HEK293 (cell line): ENCODE results near the gene SLC7A6.

Source experiments
- CTCF ChIA-PET: fragments of 350-600 bp; formaldehyde crosslinking; extraction: SDS; loops from one replicate; lab custom pipeline; 2021; ENCODE audit warnings: antibody characterized with exemption; lab: Yijun Ruan, JAX
- POLR2A ChIA-PET: fragments of 300-600 bp; formaldehyde crosslinking; extraction: SDS; loops from one replicate; lab custom pipeline; 2020; ENCODE audit warnings: antibody characterized with exemption, inconsistent platforms; lab: Yijun Ruan, JAX
- H3K27ac ChIP-seq: fragments of 200-500 bp; sonication (Bioruptor generic); 2 replicates; pipeline ENCODE4 v1.5.1; 2014; ENCODE audit warnings: low read depth, low read length, control low read depth, inconsistent platforms; ENCODE audit errors: extremely low read depth
- H3K36me3 ChIP-seq, 2 experiments: fragments of 200-500 bp in 1 of 2; sonication (Bioruptor generic) in 1 of 2; 1 replicate in 1 of 2; 2 replicates in 1 of 2; pipeline ENCODE4 v1.5.1; 2014 to 2017; ENCODE audit warnings: inconsistent platforms in 2 of 2, low read length in 2 of 2; ENCODE audit not compliant: control insufficient read depth in 2 of 2, insufficient read depth in 1 of 2
- H3K4me1 ChIP-seq: fragments of 200-500 bp; sonication (Bioruptor generic); 2 replicates; pipeline ENCODE4 v1.5.1; 2014; ENCODE audit warnings: mild to moderate bottlenecking, low read length, inconsistent platforms; ENCODE audit not compliant: control insufficient read depth, insufficient read depth
- H3K4me3 ChIP-seq: 2 replicates; pipeline ENCODE4 v1.5.1; 2011; ENCODE audit warnings: low read depth, mild to moderate bottlenecking, control low read depth, low read length, moderate library complexity
- H3K9me3 ChIP-seq: fragments of 200-500 bp; sonication (Bioruptor generic); 2 replicates; pipeline ENCODE4 v1.5.1; 2014; ENCODE audit warnings: low read depth, low read length, inconsistent platforms; ENCODE audit not compliant: control insufficient read depth, insufficient read depth
- BCL11A ChIP-seq: fragments of 450-650 bp; formaldehyde crosslinking; IDR thresholded peaks from 2 replicates; pipeline ENCODE4 v1.5.1; 2016; ENCODE audit warnings: low read depth, missing biosample characterization, missing genetic modification characterization
- HOXA7 ChIP-seq: sonication (generic); formaldehyde crosslinking; IDR thresholded peaks from 2 replicates; pipeline ENCODE4 v1.8.1; 2022; ENCODE audit warnings: missing genetic modification reagents, borderline replicate concordance
- KLF7 ChIP-seq: fragments of 450-650 bp; formaldehyde crosslinking; IDR thresholded peaks from 2 replicates; pipeline ENCODE4 v1.5.1; 2016; ENCODE audit warnings: missing biosample characterization, missing genetic modification characterization, borderline replicate concordance
- KLF8 ChIP-seq: fragments of 450-650 bp; formaldehyde crosslinking; IDR thresholded peaks from 2 replicates; pipeline ENCODE4 v1.5.1; 2016; ENCODE audit warnings: missing biosample characterization, missing genetic modification characterization
- ZNF155 ChIP-seq: fragments of 450-650 bp; formaldehyde crosslinking; IDR thresholded peaks from 2 replicates; pipeline ENCODE4 v1.5.1; 2016; ENCODE audit warnings: missing biosample characterization, missing genetic modification characterization
- ZNF174 ChIP-seq: fragments of 450-650 bp; formaldehyde crosslinking; IDR thresholded peaks from 2 replicates; pipeline ENCODE4 v1.5.0; 2017; ENCODE audit warnings: missing biosample characterization, mild to moderate bottlenecking, missing genetic modification characterization
- ZNF175 ChIP-seq: fragments of 450-650 bp; formaldehyde crosslinking; IDR thresholded peaks from 2 replicates; pipeline ENCODE4 v1.5.1; 2016; ENCODE audit warnings: missing biosample characterization, missing genetic modification characterization
- ZNF221 ChIP-seq: fragments of 450-650 bp; formaldehyde crosslinking; IDR thresholded peaks from 2 replicates; pipeline ENCODE4 v1.5.1; 2017; ENCODE audit warnings: missing biosample characterization, missing genetic modification characterization, borderline replicate concordance
- ZNF23 ChIP-seq: fragments of 450-650 bp; formaldehyde crosslinking; IDR thresholded peaks from 2 replicates; pipeline ENCODE4 v1.5.1; 2016; ENCODE audit warnings: missing biosample characterization, missing genetic modification characterization, borderline replicate concordance
- ZNF239 ChIP-seq: fragments of 450-650 bp; formaldehyde crosslinking; IDR thresholded peaks from 2 replicates; pipeline ENCODE4 v1.5.1; 2016; ENCODE audit warnings: missing biosample characterization, missing genetic modification characterization
- ZNF335 ChIP-seq: fragments of 450-650 bp; formaldehyde crosslinking; conservative IDR thresholded peaks from 2 replicates; pipeline ENCODE4 v1.5.1; 2016; ENCODE audit warnings: missing biosample characterization, missing genetic modification characterization
- ZNF416 ChIP-seq: fragments of 450-650 bp; formaldehyde crosslinking; IDR thresholded peaks from 2 replicates; pipeline ENCODE4 v1.5.1; 2016; ENCODE audit warnings: missing biosample characterization, missing genetic modification characterization
- ZNF433 ChIP-seq: fragments of 450-650 bp; formaldehyde crosslinking; IDR thresholded peaks from 2 replicates; pipeline ENCODE4 v1.5.1; 2016; ENCODE audit warnings: missing biosample characterization, missing genetic modification characterization, low read depth
- ZNF510 ChIP-seq: fragments of 450-650 bp; formaldehyde crosslinking; IDR thresholded peaks from 2 replicates; pipeline ENCODE4 v1.5.1; 2018; ENCODE audit warnings: mild to moderate bottlenecking, missing genetic modification characterization, missing biosample characterization; ENCODE audit not compliant: insufficient replicate concordance
- ZNF513 ChIP-seq: fragments of 450-650 bp; IDR thresholded peaks from 2 replicates; pipeline ENCODE4 v1.5.1; 2018; ENCODE audit warnings: missing biosample characterization, missing genetic modification characterization
- ZNF529 ChIP-seq: fragments of 450-650 bp; formaldehyde crosslinking; IDR thresholded peaks from 2 replicates; pipeline ENCODE4 v1.5.1; 2017; ENCODE audit warnings: missing genetic modification characterization, missing biosample characterization; ENCODE audit not compliant: insufficient replicate concordance
- ZNF560 ChIP-seq: fragments of 450-650 bp; formaldehyde crosslinking; IDR thresholded peaks from 2 replicates; pipeline ENCODE4 v1.5.1; 2017; ENCODE audit warnings: missing biosample characterization, missing genetic modification characterization, borderline replicate concordance
- ZNF626 ChIP-seq: fragments of 450-650 bp; sonication (Bioruptor Pico); formaldehyde crosslinking; IDR thresholded peaks from 2 replicates; pipeline ENCODE4 v1.5.1; 2018; ENCODE audit warnings: missing biosample characterization, missing genetic modification characterization, inconsistent platforms
- ZNF639 ChIP-seq: fragments of 450-650 bp; formaldehyde crosslinking; IDR thresholded peaks from 2 replicates; pipeline ENCODE4 v1.5.1; 2016; ENCODE audit warnings: missing biosample characterization, missing genetic modification characterization
- ZNF670 ChIP-seq: fragments of 450-650 bp; formaldehyde crosslinking; IDR thresholded peaks from 2 replicates; pipeline ENCODE4 v1.5.1; 2016; ENCODE audit warnings: missing biosample characterization, missing genetic modification characterization, low read depth
- ZNF677 ChIP-seq: fragments of 450-650 bp; IDR thresholded peaks from 2 replicates; pipeline ENCODE4 v1.5.0; 2018; ENCODE audit warnings: missing biosample characterization, mild to moderate bottlenecking, missing genetic modification characterization, moderate library complexity
- ZNF692 ChIP-seq: fragments of 450-650 bp; formaldehyde crosslinking; IDR thresholded peaks from 2 replicates; pipeline ENCODE4 v1.5.1; 2016; ENCODE audit warnings: missing biosample characterization, missing genetic modification characterization
- ZNF837 ChIP-seq: fragments of 450-650 bp; formaldehyde crosslinking; IDR thresholded peaks from 2 replicates; pipeline ENCODE4 v1.5.1; 2016; ENCODE audit warnings: missing biosample characterization, missing genetic modification characterization

SLC7A6 gene

GRCh38 chr16:68272507-68273209 is 8.3 kb downstream of the SLC7A6 start (continued):
- TF ChIP-seq ZNF639 (tag by site-specific recombination) (no peak), BCL11A (tag by site-specific recombination) (no peak), ZNF560 (tag by site-specific recombination) (no peak), ZNF837 (no peak), ZNF23 (no peak), ZNF692 (no peak), ZNF175 (tag by site-specific recombination) (no peak), ZNF670 (tag by site-specific recombination) (no peak), ZNF626 (tag by site-specific recombination) (no peak), ZNF155 (tag by site-specific recombination) (no peak), KLF8 (tag by site-specific recombination) (no peak), ZNF513 (tag by site-specific recombination) (no peak), ZNF510 (tag by site-specific recombination) (no peak)

- H3K27ac ChIP-seq = no peak overlapping the region
- H3K9me3 ChIP-seq = no peaks in the 10 kb centered on the region
- TF ChIP-seq ZNF221 (no peak), KLF7 (tag by site-specific recombination) (no peak), ZNF433 (tag by site-specific recombination) (no peak), HOXA7 (CRISPR knock-in tag) (no peak), ZNF239 (tag by site-specific recombination) (no peak), ZNF174 (tag by site-specific recombination) (no peak), ZNF677 (no peak), ZNF416 (tag by site-specific recombination) (no peak), ZNF335 (tag by site-specific recombination) (no peak), ZNF529 (tag by site-specific recombination) (no peak)
- H3K36me3 ChIP-seq = peaks cover 4 to 34% of the 10 kb centered on the region in 2 experiments; a peak in 2 of 3 replicates
- ChIA-PET POLR2A (interaction anchor here (1.1 to 1.2 kb wide), 2 partner anchors 9 to 37 kb away, joined by 3 to 4 read pairs; partner anchors contain the start of genes PRMT7, SLC7A6 and SLC7A6OS), CTCF (interaction anchor here (0.5 to 1.8 kb wide), 6 partner anchors 9 to 473 kb away, joined by 3 to 7 read pairs (median 4); partner anchors contain the start of gene SLC7A6)
- no peak overlapping the region for H3K4me3 ChIP-seq
- H3K4me1 ChIP-seq = peaks cover 5% of the 10 kb centered on the region
These were observed 9.1 kb downstream of the SLC7A6 start for GRCh38 chr16:68273459-68273858.
